Activated CD8-positive, alpha-beta memory T cell treated with anti-CD3 and anti-CD28 coated beads for 36 hours (primary cell): Measurements from ENCODE around the gene LZTS2. TPM values are rescaled to one million over a fixed set of nuclear protein-coding genes. Genes with fewer than 3 reads are reported as not detected.

Experiments
- CTCF ChIA-PET: fragments of 350-600 bp; sonication (Branson Sonifier 250); formaldehyde crosslinking; loops from one replicate; lab custom pipeline; 2021; ENCODE audit warnings: antibody characterized with exemption; lab: Charles Lee
- POLR2A ChIA-PET: fragments of 350-600 bp; sonication (Branson Sonifier 250); formaldehyde crosslinking; loops from one replicate; lab custom pipeline; 2021; ENCODE audit warnings: antibody characterized with exemption; lab: Charles Lee
- total RNA-seq, 2 experiments: library from RNA; stranded (reverse); gene quantifications; one replicate each; pipeline ENCODE4 v1.2.3, GENCODE V29; 2021

LZTS2 gene
- total RNA-seq, 2 experiments from 2014 or later = 14.2 to 14.8 TPM

DNA sequence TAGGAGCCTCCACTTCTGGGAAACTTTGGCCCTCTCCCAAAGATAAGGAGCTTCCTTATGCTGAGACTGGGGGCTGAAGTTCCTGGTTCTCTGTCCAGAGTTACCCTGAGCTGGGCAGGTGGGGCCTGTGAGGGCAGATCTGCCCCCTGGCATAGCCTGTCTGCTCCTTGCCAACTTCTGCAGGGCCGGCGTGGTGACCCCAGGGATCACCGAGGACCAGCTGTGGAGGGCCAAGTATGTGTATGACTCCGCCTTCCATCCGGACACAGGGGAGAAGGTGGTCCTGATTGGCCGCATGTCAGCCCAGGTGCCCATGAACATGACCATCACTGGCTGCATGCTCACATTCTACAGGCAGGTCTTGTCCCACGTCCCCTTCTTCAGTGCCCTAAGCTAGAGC lies 35.7 kb downstream of the LZTS2 start:
- CTCF ChIA-PET = interaction anchor here (1.0 to 1.7 kb wide), 4 partner anchors 16 to 32 kb away, joined by 3 to 6 read pairs (median 4); partner anchors contain the start of gene KAZALD1

DNA sequence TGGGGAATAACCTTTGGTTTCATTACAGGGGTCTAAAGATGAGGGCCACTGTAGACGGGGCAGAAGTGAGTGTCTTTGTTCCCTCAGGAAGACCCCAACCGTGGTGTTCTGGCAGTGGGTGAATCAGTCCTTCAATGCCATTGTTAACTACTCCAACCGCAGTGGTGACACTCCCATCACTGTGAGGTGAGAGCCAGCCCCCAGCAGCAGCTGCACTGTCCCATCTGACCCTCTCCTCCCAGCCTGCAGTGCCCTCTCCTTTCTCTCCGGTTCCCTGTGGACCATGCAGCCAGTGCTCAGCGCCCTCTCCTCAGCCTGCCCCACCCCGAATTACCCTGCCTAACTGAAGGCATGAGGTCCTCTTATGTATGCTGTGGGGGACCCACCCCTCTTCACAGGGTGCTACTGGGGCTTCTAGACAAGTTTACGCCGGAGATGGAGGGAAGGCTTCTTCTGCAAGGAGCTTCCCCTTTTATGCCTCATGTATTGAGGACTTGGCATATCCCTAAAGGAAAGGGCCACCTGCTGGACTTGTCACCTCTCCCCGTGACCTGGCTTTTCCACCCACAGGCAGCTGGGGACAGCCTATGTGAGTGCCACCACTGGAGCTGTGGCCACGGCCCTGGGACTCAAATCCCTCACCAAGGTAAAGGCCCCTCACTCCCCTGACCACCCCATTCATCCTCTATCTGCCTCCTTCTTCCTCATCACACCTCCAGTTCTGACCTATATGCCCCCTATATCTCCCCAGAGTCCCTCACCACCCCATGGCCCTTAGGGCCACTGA lies 36.5 kb downstream of the LZTS2 start:
- ChIA-PET CTCF (interaction anchor here (1.7 kb wide), 1 partner anchor 31 kb away, joined by 4 read pairs; no protein-coding TSS in a partner anchor), POLR2A (no interaction called here)

More for the DNA sequence above, 35.7 kb downstream of the LZTS2 start:
- POLR2A ChIA-PET = no interaction called here

DNA sequence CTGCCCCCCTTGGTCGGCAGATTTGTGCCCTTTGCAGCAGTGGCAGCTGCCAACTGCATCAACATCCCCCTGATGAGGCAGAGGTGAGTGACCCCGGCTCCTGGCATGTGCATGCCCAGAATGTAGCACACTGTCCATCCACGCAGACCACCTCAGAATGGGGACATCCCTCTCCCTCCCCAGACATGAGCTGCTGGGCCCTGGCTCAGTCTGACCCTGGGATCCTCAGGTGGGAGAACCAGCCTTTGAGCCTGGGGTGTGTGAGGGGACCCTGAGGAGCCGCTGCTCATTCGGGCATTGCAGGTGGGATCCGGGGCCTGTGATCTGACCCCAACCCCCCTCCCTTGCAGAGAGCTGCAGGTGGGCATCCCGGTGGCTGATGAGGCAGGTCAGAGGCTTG lies 37.1 kb downstream of the LZTS2 start:
- ChIA-PET POLR2A (no interaction called here), CTCF (interaction anchor here (1.7 kb wide), 1 partner anchor 31 kb away, joined by 4 read pairs; no protein-coding TSS in a partner anchor)

DNA sequence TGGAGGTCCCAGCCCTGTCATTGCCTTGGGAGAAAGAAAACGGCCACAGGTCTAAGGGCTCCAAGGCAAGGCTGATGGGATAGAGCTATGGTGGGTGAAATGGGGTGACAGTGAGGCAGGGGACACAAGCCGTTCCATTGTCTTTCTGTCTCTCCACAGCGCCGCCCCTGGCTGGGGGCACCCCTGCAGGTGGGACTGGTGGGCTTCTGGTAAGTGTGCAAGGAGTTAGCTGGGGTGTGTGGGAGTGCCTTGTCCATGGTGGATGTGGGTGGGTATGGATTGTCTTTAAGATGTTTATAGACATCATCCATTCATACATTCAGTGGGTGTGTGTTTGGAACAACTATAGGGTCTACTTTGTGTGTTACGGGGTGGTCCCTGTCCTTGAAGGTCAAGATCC lies 38.9 kb downstream of the LZTS2 start:
- ChIA-PET POLR2A (no interaction called here), CTCF (interaction anchor here (0.6 to 2.2 kb wide), 4 partner anchors 8 to 25 kb away, joined by 3 to 7 read pairs (median 4); partner anchors contain the start of genes PDZD7 and SFXN3)

GRCh38 chr10:101040061-101040460 lies 40.5 kb downstream of the LZTS2 start:
- ChIA-PET CTCF (interaction anchor here (0.8 to 9.5 kb wide), 9 partner anchors 10 to 67 kb away, joined by 3 to 107 read pairs (median 5); partner anchors contain the start of genes KAZALD1, PDZD7 and SFXN3), POLR2A (no interaction called here)

DNA sequence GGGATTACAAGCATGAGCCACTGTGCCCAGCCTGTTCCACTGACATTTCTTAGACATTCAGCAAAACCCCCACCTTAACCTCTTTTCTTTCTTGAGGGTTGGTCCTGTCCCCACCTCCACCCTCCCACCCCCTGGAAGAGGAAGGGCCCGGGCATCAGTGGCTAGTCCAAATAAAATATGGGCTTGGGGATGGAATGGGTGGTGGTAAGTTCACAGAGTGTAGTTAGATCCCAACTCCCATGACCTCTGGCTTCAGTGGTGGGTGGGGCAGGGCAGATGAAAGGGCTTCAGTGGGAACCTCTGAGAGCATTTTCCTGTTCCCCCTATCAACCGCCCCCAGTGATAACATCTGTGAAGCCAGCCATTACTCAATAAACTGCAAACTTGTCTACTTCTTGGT lies 41.2 kb downstream of the LZTS2 start:
- ChIA-PET POLR2A (interaction anchor here (0.6 kb wide), 1 partner anchor 49 kb away, joined by 4 read pairs; no protein-coding TSS in a partner anchor), CTCF (interaction anchor here (0.6 to 9.5 kb wide), 21 partner anchors 10 to 1526 kb away, joined by 3 to 107 read pairs (median 5); partner anchors contain the start of genes KAZALD1, PDZD7 and SFXN3)

GRCh38 chr10:101041252-101041761 lies 41.7 kb downstream of the LZTS2 start:
- CTCF ChIA-PET = interaction anchor here (0.6 to 9.5 kb wide), 22 partner anchors 11 to 1525 kb away, joined by 3 to 107 read pairs (median 4); partner anchors contain the start of genes KAZALD1, PDZD7 and SFXN3
- POLR2A ChIA-PET = interaction anchor here (0.6 kb wide), 2 partner anchors 15 to 49 kb away, joined by 4 to 6 read pairs; no protein-coding TSS in a partner anchor

- ChIA-PET CTCF (interaction anchor here (0.6 to 9.5 kb wide), 13 partner anchors 10 to 258 kb away, joined by 3 to 107 read pairs (median 12); partner anchors contain the start of genes KAZALD1, PDZD7 and SFXN3), POLR2A (interaction anchor here (1.5 kb wide), 1 partner anchor 11 kb away, joined by 10 read pairs; the partner anchor contains the start of genes PDZD7 and SFXN3)
Measured at GRCh38 chr10:101042118-101042517, 42.5 kb downstream of the LZTS2 start.

DNA sequence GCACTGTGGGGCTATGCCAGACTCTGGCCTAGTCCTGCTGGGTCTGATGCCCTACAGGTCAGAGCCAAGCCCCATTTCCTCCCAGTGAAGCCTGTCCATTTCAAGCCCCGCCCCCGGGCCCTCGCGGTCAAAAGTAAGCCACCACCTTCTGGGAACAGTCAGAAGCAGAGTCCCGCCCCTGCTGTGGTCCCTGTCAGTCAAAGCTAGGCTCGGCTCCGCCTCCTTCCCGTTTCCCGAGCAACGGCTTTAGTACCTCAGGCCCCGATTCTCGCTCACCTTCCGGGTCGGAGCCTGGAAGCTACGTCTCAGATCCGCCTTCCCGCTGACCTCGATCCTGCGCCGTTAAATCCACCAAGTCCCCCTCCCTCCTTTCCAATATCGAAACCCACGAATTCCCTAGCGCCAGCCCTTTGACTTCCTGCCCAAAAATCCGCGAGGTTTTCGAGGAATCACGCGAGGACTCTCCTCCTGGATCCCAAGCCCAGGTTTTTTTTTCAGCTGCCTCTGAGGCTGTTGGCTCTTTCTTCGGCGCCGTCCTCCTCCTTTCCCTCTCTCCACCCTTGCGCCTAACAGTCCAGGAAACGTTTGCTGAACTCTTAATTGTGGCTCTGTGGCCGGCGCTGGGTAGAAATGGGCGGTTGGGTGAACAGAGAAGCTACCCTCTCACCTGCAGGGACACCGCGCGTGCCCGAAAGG lies 43.2 kb downstream of the LZTS2 start:
- POLR2A ChIA-PET = interaction anchor here (1.1 to 1.5 kb wide), 3 partner anchors 9 to 24 kb away, joined by 4 to 10 read pairs (median 5); partner anchors contain the start of genes PDZD7 and SFXN3
- CTCF ChIA-PET = interaction anchor here (0.6 to 9.5 kb wide), 14 partner anchors 9 to 833 kb away, joined by 3 to 107 read pairs (median 8); partner anchors contain the start of genes KAZALD1, PDZD7 and SFXN3

DNA sequence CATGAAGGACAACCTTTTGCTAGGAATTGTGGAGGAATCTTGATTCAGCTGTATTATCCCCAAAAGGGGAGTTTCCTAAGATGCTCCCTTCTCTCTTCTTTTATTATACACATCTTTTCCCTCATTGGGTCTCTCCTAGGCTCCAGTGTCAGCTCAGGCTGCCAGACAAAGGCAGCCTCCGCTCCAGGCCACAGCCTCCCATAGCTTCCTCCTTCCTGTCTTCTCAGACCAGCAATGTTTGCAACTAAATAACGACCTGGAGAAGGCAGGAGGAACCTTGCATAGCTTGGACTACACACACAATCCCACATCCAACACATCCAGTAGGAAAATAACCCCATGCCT lies 43.7 kb downstream of the LZTS2 start:
- CTCF ChIA-PET = interaction anchor here (0.5 to 9.5 kb wide), 14 partner anchors 8 to 832 kb away, joined by 3 to 107 read pairs (median 8); partner anchors contain the start of genes KAZALD1, PDZD7 and SFXN3
- POLR2A ChIA-PET = interaction anchor here (1.1 to 1.5 kb wide), 3 partner anchors 9 to 24 kb away, joined by 4 to 10 read pairs (median 5); partner anchors contain the start of genes PDZD7 and SFXN3

GRCh38 chr10:101044117-101044516 lies 44.5 kb downstream of the LZTS2 start:
- ChIA-PET CTCF (interaction anchor here (0.5 to 9.5 kb wide), 9 partner anchors 8 to 98 kb away, joined by 3 to 107 read pairs (median 23); partner anchors contain the start of genes KAZALD1, PDZD7 and SFXN3), POLR2A (no interaction called here)

GRCh38 chr10:101046332-101047238 lies 47.0 kb downstream of the LZTS2 start:
- POLR2A ChIA-PET = interaction anchor here (0.7 kb wide), 2 partner anchors 49 to 760 kb away, joined by 3 to 7 read pairs; no protein-coding TSS in a partner anchor

GRCh38 chr10:101047268-101047667 lies 47.7 kb downstream of the LZTS2 start:
- POLR2A ChIA-PET = no interaction called here

More at GRCh38 chr10:101046332-101047238, 47.0 kb downstream of the LZTS2 start:
- CTCF ChIA-PET = interaction anchor here (9.5 kb wide), 1 partner anchor 14 kb away, joined by 107 read pairs; the partner anchor contains the start of gene KAZALD1

DNA sequence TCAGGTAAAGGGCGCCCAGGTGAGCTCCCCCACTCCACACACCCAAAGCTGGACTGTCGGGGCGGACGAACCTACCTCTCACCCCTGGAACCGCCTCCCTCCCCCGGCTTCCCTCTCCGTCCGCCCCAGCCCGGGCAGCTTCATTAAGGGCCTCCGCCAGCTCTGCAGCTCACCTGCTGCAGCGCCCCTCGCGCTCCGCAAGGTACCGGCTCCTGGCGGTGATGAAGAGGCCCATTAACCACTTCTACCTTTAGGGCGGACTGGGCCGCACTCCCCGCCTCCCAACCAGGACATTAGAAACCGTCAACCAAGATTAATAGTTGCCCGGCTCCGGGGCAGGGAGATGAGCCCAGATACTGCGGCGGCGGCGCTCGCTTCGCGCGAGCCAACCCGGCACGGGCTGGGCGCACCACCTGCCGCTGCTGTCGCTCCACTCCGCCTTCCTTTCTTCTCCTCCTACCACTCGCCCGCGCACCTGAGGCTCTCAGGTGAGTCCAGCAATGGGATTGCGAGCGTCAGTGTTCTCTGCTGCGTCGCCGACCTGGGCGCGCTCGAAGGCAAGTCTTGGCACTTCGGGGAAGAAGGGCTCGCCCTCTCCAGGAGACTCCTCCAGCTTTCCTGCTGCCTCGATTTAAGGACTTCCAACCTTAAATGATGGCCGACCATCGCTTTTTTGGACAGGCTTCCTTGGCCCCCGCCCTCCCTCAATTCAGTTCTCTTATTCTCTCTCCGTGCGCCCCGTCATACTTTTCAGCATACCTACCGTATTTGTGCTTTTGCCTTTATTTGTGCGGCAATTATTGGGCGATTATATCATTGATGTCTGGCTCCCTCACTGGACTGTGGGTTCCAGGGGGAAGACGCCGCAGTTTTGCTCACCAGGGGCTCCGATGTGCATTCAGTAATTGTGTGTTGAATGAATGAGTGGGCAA lies 48.6 kb downstream of the LZTS2 start:
- ChIA-PET CTCF (interaction anchor here (1.1 to 9.5 kb wide), 2 partner anchors 12 to 47 kb away, joined by 3 to 107 read pairs; partner anchors contain the start of gene KAZALD1), POLR2A (no interaction called here)

More at GRCh38 chr10:101047268-101047667, 47.7 kb downstream of the LZTS2 start:
- CTCF ChIA-PET = interaction anchor here (1.1 to 9.5 kb wide), 2 partner anchors 13 to 48 kb away, joined by 3 to 107 read pairs; partner anchors contain the start of gene KAZALD1

DNA sequence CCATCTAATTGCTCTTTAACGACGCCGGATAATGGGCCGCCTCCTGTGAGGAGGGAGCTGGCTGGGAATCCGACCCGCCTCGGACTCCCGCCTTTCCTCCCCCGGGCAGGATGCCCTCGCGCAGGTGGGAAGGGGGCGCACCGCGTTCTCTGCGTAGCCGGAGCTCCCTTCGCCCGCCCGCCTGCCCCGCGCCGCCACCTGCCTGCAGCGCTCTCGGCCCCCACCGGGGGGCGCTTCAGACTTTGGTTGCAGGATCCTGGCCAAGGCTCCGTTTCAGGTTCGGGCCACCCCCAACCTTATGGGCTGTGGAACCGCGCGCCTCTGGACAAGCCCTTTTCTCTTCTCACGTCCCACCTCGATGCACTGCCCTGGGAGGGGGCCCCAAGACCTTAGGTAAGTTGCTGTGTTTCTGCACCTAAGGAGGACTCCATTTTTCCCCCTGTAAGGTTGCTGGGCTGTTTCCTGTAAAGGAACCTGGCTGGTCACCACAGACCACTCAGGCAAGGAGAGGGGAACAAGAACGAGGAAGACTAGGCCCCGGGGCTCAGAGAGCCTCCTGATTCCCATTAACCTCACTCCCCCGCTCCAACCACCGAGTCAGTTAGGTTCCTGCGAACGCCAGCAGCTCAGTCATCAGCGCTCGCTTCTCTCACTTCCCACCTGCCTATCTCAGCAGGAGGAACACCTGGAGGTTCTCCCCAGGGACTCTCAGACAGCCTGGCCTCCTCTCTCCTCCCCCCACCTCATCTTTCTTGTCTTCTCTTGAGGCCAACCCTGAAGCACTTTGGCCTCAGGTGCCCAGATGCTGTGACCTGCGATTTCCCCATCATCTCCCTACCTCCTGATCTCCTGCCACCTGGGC lies 50.8 kb downstream of the LZTS2 start:
- POLR2A ChIA-PET = interaction anchor here (0.5 to 1.7 kb wide), 2 partner anchors 10 to 346 kb away, joined by 5 read pairs; no protein-coding TSS in a partner anchor
- CTCF ChIA-PET = interaction anchor here (0.7 to 4.3 kb wide), 20 partner anchors 8 to 164 kb away, joined by 3 to 93 read pairs (median 4); partner anchors contain the start of genes KAZALD1, PDZD7 and SFXN3
